Hematopoietic multipotent progenitor cell treated with erythropoietin and hydrocortisone succinate and interleukin-3 and kit ligand, for 6 days (in vitro differentiated cells): ENCODE data around the gene HSD17B2.
"Not testable (repeated sequence)": the region's sequence is repeated elsewhere in the genome, so short reads cannot be mapped to it uniquely, and the experiment has no call there.

Experiments
- DNase-seq: peaks from one replicate; pipeline ENCODE4 v3.0.0-alpha.2; 2015

Gene HSD17B2

DNA sequence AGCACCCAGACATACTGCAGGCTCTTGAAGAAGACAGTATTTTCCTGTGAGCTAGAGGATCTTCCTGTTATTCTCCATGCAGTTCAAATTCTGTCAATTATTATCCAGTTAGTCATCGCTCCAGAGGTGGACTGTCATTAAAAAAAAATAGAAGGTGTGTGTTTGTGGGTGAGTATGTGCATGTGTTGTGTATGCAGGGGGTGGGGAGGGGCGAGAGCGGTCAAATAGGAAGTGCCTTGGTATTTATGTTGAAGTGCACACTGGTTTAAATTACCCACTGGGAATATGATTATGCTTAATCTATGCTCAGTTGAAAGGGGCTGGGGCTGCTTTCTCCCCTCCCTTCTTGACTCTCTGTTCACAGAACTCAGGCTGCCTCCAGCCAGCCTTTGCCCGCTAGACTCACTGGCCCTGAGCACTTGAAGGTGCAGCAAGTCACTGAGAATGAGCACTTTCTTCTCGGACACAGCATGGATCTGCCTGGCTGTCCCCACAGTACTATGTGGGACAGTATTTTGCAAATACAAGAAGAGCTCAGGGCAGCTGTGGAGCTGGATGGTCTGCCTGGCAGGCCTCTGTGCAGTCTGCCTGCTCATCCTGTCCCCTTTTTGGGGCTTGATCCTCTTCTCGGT is at the start of gene HSD17B2:
Gene HSD17B2, plus strand, starts transcription at position 273 of the 632 bp plus-strand sequence. Its CDS starts 172 bp downstream, at position 445.
- DNase-seq: no peak

- DNase-seq: no peak
These were observed 47.9 kb upstream of the HSD17B2 start for GRCh38 chr16:81987121-81987520.

GRCh38 chr16:81987706-81988105 is 47.3 kb upstream of the HSD17B2 start:
- no peak for DNase-seq

GRCh38 chr16:81992859-81993258 is 42.2 kb upstream of the HSD17B2 start:
- DNase-seq: no peak

- DNase-seq: peak; percentile 19
These were observed 40.6 kb upstream of the HSD17B2 start for GRCh38 chr16:81994485-81994884.

DNA sequence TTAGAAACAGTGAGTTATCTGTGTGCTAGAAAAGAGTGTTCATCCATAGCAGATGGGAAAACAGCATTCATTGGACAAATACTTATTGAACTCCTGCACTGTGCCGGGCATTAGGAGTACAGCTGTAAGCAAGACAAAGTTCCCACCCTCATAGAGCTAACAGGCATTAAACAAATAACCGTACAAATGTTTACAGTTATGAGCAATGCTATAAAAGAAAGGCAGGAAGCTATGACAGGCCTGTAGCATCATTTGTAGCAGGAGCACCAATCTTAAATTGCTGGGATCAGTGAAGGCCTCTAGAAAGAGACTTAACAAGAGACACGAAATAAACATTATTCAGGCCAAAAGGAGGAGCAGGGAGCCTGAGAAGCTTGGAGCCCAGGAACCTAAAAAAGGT is 39.4 kb upstream of the HSD17B2 start:
- no peak for DNase-seq

- DNase-seq: peak; percentile 36
These were observed 38.2 kb upstream of the HSD17B2 start for GRCh38 chr16:81996664-81997509.

DNA sequence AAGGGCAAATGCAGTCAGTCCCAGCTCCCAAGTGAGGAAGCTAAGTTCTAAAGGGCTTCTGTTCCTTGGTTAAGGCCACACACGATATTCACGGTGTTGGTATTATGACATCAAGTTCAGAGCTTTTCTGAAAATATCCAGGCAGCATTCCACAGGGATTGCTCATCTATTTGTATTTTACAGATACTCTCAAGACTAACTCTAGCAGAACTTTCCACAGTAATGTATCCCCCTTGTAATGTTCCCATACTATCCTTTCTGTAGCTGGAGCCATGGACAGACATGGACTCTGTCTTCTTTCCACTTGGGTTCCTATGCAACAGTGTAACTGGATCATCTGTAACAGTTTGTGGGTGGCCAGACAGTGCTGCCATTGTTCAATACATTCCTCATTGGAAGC is 37.3 kb upstream of the HSD17B2 start:
- no peak for DNase-seq

DNA sequence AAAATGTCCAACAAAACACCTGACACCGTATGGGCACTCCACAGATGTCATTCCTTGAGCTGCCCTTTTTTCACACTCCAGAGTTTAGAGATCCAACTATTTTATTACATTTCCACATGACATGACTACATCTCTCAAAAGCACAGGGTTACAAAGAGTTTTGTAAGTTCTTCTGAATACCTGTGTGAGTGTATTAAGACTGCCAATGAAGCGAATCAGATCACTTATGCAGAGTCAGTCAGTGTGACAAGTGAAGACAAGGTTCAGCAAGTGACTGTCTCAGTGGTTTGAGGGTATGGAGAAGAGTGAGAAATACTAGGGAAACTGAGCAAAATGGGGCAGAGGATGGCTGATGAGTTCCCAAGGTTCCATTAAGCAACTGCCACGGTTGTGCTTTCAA is 32.2 kb upstream of the HSD17B2 start:
- DNase-seq: no peak

DNA sequence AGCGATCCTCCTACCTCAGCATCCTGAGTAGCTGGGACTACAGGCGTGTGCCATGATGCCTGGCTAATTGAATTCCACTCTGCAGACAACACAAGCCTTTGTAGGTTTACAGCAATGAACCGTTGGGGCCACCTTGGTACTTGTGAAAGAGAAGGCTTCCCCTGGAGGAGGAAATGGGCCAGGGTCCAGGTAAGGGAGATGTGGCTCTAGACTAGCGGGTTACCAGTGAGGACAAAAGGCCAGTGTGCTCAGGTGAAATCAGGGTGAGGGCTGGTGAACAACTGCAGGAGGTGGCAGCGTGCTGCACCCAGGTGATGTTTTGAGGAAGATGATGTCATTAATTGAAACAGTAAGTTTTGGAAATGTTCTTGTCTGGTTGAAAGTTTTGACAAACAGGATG is 30.5 kb upstream of the HSD17B2 start:
- DNase-seq: no peak

DNA sequence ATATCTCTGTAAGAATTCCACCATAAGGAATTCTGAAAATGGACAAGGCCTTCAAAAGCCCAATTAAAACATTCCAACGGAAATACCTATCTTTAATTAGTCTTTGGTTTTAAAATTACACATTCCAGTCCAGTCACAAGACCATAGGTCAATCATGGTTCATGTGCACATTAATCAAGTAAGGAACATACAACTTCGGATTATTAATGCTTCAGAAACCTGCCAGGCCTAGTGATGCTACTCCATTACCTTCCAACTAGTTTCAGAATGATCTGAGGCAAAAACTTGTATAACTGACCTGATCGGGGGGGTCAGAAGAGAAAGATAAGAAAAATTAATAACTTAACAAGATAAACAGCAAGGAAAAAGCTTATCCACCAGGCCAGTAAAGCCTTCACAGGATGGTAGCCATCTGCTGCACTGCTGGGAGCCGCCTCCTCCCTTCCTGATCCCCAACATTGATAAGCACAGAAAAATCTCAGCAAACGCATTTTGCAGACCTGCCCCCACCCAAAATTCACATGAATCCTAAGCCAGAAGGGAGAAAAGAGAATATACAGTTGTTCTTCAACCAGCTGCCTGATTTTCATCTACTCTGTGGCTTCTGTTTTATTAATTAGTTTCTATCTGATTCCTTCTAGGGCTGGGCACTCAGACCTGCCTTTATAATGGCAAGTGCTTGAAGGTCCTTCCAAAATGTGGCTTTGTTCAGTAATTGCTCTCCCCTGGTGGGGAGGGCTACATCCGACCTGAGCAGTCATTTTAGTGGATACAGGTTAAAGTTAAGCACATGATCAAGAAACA is 29.8 kb upstream of the HSD17B2 start:
- no peak for DNase-seq

DNA sequence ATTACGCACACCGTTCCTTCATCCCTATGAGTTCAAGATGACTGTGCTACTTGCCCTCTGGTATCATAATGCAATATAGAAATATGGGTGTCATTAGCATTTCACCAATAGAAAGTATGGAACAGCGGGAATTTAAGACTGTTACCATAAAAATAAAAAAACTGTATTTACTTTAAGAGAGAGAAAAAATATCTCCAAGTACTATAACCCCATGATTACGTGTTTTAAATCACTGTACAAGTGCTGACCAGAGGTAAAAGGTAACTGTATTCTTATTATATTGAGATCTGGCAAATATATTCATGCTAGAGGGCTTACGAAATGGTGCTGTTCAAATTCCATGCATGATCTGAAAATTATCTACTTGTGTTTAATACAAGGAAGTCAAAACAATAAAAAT is 29.0 kb upstream of the HSD17B2 start:
- DNase-seq: no peak

- DNase-seq: no peak
These were observed 27.9 kb upstream of the HSD17B2 start for GRCh38 chr16:82007189-82007588.

DNA sequence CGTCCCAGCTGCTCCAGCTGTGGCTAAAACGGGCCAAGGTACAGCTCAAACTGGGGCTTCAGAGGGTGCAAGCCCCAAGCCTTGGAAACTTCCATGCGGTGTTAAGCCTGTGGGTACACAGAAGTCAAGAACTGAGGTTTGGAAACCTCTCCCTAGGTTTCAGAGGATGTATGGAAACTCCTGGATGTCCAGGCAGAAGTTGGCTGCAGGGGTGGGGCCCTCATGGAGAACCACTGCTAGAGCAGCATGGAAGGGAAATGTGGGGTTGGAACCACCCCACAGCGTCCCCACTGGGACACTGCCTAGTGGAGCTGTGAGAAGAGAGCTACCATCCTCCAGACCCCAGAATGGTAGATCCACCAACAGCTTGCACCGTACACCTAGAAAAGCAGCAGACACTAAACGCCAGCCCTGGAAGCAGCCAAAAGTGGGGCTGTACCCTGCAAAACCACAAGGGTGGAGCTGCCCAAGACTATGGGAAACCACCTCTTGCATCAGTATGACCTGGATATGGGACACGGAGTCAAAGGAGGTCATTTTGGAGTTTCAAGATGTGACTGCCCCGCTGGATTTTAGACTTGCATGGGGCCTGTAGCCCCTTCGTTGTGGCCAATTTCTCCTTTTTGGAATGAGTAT is 26.0 kb upstream of the HSD17B2 start:
- no peak for DNase-seq

- DNase-seq: not testable (repeated sequence)
These were observed 25.3 kb upstream of the HSD17B2 start for GRCh38 chr16:82009789-82010188.

- DNase-seq: no peak
These were observed 24.4 kb upstream of the HSD17B2 start for GRCh38 chr16:82010649-82011048.

DNA sequence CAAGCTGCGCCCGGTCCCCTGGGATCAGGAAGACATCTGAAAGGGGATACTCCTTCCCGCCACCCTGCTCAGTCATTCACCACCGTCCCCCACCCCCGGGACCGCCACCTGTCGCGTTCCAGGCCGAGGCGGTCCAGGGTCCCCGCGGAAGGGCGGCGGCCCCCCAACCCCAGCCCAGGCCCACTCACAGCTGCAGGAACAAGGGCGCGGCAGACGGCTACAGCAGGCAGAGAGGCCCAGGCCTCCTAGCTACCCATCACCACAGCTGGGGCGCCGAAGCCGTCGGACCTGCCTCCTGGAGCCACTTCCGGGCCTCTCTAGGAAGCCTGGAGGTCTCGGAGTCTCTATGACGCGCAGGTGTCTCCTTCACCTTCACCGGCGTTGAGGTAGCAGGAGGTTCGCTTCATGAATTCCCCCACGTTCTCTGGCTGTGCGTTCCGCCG is 23.8 kb upstream of the HSD17B2 start, which contains the start of gene SDR42E1:
Gene SDR42E1, minus strand, starts transcription at position 272 of the 443 bp plus-strand sequence. CDS start 10,612 bp downstream, outside the sequence.
- peak; percentile 30 for DNase-seq

GRCh38 chr16:82013139-82013538 is 21.9 kb upstream of the HSD17B2 start:
- no peak for DNase-seq

DNA sequence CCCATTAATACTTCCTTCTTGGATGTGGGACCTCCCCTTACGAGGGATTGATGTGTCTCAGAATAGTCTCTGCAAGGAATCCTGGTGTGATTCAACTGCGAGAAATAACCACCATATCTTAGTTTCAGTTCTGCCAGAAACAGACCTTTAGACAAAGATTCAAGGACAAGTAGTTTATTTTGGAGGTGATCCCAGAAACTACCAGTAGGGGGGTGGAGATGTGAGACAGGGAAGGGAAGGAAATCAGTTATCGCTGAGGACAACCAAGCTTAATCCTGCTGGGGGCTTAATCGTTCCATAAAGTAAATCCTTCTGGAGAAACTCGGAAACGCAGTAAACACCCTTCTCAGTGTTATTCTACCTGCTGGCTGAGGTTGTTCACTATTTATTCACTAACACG is 18.8 kb upstream of the HSD17B2 start:
- DNase-seq: peak; percentile 41

DNA sequence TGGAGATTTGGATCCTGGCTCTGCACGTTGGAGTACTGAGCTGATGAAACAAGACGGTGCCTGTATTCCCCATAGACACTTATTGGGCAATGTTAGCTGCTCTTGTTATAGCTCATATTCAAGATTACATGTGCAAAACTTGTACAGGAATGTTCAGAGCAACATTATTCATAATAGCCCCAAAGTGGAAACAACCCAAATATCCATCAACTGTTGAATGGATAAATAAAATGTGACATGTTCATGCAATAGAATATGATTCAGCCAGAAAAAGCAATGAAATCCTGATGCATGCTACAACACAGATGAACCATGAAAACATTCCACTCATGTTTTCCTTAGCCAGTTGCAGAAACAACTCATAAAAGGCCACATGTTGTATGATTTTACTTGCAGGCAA is 18.1 kb upstream of the HSD17B2 start:
- no peak for DNase-seq

- no peak for DNase-seq
These were observed 17.0 kb upstream of the HSD17B2 start for GRCh38 chr16:82017911-82018568.

GRCh38 chr16:82019535-82019934 is 15.5 kb upstream of the HSD17B2 start:
- DNase-seq: no peak
